Measurements from ENCODE around the gene NME7.
"Not testable (repeated sequence)": the region's sequence is repeated elsewhere in the genome, so short reads cannot be mapped to it uniquely, and the experiment has no call there.

Gene NME7

GRCh38 chr1:169300854-169301253 is 66.7 kb downstream of the NME7 start:
- H3K4me3 ChIP-seq (ENCODE audit: low read length), result no peak overlapping the region
- DNase-seq (ENCODE audit: low read depth), result no peak
- TF ChIP-seq CTCF (conservative IDR thresholded peaks at IDR 0.05; ENCODE audit: low read length), result no peak

GRCh38 chr1:169298441-169298840 is 69.2 kb downstream of the NME7 start:
- TF ChIP-seq CTCF (conservative IDR thresholded peaks at IDR 0.05; ENCODE audit: low read length), result no peak
- DNase-seq (ENCODE audit: low read depth), result no peak
- H3K4me3 ChIP-seq (ENCODE audit: low read length), result no peak overlapping the region

DNA sequence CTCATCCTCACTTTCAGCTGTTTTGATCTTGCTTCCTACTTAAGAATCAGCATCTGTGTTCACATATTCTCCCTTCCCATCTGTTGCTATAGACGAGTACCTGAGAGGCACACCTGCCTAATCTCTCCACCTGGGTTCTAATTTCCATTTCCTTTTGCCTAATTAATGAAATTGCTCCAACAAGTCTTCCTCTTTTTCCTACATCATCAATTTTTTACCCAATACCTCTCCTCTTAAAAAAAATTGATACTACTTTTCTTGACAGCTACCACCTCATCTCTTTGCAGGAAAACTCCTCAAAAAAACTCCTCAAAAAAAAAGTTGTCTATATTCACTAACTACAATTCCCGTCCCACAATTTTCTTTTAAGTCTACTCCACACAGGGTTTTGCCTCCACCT is 71.8 kb downstream of the NME7 start:
- DNase-seq (ENCODE audit: low read depth), result no peak
- H3K4me3 ChIP-seq (ENCODE audit: low read length), result no peak overlapping the region
- TF ChIP-seq CTCF (conservative IDR thresholded peaks at IDR 0.05; ENCODE audit: low read length), result no peak

DNA sequence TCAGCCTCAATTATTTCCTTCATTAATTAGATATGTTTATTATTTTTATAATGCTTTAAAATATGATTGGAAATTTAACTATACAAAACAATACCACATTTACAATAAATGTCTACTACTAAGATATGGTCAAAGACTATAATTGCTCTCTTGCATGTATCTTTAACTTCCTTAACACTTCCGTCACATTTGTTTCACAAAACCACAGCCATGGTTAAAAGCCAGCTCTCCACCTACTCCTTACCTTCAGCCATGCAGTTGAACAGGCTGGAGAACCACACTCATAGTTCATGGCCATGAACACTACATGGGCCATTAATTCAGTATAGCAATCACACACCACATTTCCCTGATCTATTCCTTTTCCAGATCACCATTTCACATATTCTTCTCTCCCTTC is 72.2 kb downstream of the NME7 start:
- no peak for TF ChIP-seq CTCF (conservative IDR thresholded peaks at IDR 0.05; ENCODE audit: low read length)
- H3K4me3 ChIP-seq (ENCODE audit: low read length), result no peak overlapping the region
- DNase-seq (ENCODE audit: low read depth), result no peak

GRCh38 chr1:169289016-169289415 is 78.6 kb downstream of the NME7 start:
- H3K4me3 ChIP-seq (ENCODE audit: low read length), result no peak overlapping the region
- peak; percentile 8 for DNase-seq (ENCODE audit: low read depth)
- TF ChIP-seq CTCF (conservative IDR thresholded peaks at IDR 0.05; ENCODE audit: low read length), result no peak

DNA sequence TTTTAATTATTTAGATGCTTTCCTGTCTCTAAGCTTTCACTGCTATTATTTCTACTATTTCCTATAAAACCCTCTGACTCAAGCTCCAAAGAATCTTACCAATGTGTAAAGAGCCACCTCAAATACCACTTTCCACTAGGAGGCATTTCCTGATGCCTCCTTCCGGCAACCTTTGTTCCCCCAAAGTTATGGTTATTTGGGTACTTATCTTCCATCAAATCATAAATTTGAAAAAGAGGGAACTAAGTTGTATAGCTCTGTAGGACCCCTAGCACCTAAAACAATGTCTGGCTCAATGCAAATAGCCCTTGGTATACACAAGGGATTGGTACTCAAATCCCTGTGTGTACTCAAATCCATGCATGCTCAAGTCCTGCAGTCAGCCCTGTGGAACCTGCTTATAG is 79.6 kb downstream of the NME7 start:
- TF ChIP-seq CTCF (conservative IDR thresholded peaks at IDR 0.05; ENCODE audit: low read length), result peak; percentile 19; the same call in 1 of the 2 replicates
- peak; percentile 68 for DNase-seq (ENCODE audit: low read depth)

DNA sequence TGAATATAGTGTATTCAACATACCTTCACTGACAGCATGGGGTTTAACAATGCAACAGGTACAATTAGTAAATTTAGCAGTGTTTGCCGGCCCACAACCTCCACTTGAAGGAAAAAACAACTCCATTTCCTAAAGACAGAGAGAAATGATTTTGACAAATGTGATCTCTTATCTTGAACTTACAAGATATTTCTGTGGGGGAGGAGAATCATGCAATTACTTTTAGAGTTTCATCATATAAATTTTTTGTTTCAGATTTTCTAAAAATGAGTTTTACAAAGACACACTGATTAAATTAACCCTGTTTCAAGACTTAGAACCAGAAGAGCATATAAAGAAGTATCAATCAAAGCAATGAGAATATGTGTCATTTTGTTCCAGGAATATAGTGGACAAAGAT is 80.3 kb downstream of the NME7 start:
- no peak overlapping the region for H3K4me3 ChIP-seq (ENCODE audit: low read length)
- TF ChIP-seq CTCF (conservative IDR thresholded peaks at IDR 0.05; ENCODE audit: low read length), result no peak
- DNase-seq (ENCODE audit: low read depth), result no peak

More for the DNA sequence above, 79.6 kb downstream of the NME7 start:
- no peak overlapping the region for H3K4me3 ChIP-seq (ENCODE audit: low read length)

DNA sequence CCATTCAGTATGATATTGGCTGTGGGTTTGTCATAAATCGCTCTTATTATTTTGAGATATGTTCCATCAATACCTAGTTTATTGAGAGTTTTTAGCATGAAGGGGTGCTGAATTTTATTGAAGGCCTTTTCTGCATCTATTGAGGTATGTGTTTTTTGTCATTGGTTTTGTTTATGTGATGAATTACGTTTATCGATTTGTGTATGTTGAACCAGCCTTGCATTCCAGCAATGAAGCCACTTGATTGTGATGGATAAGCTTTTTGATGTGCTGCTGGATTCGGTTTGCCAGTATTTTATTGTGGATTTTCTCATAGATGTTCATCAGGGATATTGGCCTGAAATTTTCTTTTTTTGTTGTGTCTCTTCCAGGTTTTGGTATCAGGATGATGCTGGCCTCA is 86.0 kb downstream of the NME7 start:
- DNase-seq (ENCODE audit: low read depth); H3K4me3 ChIP-seq (ENCODE audit: low read length): not testable (repeated sequence)
